ENCODE data around the gene GREB1.

Gene GREB1, protein sequence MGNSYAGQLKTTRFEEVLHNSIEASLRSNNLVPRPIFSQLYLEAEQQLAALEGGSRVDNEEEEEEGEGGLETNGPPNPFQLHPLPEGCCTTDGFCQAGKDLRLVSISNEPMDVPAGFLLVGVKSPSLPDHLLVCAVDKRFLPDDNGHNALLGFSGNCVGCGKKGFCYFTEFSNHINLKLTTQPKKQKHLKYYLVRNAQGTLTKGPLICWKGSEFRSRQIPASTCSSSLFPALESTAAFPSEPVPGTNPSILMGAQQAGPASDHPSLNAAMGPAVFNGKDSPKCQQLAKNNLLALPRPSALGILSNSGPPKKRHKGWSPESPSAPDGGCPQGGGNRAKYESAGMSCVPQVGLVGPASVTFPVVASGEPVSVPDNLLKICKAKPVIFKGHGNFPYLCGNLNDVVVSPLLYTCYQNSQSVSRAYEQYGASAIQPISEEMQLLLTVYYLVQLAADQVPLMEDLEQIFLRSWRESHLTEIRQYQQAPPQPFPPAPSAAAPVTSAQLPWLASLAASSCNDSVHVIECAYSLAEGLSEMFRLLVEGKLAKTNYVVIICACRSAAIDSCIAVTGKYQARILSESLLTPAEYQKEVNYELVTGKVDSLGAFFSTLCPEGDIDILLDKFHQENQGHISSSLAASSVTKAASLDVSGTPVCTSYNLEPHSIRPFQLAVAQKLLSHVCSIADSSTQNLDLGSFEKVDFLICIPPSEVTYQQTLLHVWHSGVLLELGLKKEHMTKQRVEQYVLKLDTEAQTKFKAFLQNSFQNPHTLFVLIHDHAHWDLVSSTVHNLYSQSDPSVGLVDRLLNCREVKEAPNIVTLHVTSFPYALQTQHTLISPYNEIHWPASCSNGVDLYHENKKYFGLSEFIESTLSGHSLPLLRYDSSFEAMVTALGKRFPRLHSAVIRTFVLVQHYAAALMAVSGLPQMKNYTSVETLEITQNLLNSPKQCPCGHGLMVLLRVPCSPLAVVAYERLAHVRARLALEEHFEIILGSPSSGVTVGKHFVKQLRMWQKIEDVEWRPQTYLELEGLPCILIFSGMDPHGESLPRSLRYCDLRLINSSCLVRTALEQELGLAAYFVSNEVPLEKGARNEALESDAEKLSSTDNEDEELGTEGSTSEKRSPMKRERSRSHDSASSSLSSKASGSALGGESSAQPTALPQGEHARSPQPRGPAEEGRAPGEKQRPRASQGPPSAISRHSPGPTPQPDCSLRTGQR (N-terminal part only)

DNA sequence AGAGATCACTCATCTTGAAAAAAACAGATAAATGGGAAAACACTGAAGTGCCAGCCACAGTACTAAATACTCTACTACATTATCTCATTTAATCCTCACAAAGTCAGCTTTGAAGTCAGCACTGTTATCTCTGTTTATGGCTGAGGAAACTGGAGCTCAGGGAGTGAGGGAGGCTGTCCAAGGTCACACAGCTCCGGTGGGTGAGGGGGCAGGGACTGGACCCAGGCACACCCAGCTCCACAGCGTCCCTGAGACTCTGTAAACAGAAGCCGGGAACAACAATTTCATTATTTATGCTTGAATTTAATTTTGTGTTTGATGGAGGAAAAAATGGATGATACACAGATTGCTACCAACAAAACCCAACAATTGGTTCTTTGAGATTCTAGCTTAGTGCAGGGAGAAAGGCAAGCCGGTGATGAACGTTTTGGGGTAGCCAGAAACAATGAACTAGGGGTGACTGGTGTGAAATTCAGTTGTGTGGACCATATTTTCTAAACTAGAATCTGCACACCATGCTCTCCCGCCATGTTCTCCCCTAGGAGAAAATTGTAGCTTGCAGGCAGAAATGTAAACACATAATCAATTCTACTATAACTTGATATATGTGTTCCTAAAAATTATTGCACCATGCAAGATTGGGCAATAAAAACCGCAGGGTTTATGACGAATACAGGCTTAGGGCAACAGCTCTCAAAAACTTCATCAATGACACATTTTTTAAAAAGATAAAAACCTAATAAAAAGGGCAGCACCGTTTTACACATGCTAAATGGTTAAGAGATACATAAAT lies at the start of gene GREB1:
Gene GREB1, plus strand, starts transcription at position 768 of the 793 bp plus-strand sequence. CDS start 22,570 bp downstream, outside the sequence.
- no peak for ATAC-seq

DNA sequence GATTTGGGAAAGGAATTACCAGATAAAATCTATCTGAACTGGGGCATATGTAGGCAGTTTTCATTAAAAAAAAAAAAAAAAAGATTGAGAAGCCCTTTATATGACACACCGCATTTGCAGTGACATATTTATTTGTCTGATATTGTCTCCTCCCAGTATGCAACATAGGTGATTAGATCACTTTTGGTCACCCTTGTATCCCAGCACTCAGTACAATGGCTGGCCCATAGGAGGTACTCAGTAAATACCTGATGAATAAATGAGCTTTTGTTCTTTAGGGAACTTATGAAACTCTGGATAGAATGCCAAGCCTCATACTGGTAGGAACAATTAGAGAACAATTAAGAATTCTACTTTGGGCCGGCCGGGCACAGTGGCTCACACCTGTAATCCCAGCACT lies 45.0 kb upstream of the GREB1 start:
- ATAC-seq = no peak

DNA sequence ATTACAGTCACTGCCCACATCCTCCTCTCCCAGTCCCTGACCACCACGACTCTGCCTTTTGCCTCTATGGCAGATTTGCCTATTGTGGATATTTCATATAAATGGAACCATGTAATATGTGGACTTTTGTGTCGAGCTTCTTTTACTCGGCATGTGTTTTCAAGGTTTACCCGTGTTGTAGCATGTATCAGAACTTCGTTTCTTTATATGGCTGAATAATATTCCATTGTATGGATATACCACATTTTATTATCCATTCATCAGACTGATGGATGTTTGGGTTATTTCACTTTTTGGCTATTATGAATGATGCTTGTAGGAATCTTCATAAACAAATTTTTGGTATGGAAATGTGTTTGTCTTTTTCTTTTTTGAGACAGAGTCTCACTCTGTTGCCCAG lies 43.7 kb upstream of the GREB1 start:
- no peak for ATAC-seq

DNA sequence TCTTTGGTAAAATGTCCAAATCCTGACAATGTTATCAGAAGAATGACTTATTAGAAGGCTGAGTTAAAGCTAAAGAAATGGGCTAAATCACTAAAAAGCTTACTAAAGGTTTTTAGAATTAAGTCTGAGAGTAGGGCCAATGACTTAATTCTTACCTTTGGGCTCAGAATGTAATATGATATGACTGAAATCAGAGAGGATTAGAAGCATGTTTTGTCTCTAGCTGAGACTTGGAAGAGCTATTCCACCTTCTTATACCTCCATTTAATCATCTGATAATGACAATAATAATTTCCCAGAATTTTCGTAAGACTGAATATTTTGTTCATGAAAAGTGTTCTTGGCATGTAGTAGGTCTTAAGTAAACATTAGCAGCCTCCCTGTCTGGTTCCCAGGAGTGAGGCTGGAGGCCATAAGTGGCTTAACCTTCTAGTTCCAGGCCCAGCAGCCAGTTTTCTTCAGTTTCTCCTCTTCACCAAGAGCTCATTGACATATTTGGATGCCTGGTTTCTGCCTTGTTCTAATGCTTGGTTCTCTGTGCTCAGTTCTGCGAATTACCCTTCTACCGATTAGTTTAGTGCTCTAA lies 42.4 kb upstream of the GREB1 start:
- no peak for ATAC-seq

DNA sequence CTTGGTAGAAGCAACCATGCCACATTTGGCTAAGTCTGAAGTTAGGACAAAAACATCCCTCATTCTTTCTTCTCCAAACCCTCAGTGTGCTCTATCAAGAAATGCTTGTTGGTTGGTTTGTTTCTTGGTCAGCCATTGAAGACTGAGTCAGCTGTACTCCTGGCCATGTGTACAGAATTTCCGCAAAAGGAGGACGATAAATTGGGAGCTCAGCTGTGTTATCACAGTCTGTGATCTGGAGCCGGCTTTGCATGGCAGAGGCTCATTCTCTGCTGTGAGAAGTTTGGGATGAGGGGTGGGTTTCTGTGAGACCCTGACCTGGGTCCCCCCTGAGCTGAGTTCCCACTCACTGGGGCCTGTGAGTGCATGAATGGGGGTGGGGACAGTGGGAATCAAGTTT lies 41.6 kb upstream of the GREB1 start:
- no peak for ATAC-seq

DNA sequence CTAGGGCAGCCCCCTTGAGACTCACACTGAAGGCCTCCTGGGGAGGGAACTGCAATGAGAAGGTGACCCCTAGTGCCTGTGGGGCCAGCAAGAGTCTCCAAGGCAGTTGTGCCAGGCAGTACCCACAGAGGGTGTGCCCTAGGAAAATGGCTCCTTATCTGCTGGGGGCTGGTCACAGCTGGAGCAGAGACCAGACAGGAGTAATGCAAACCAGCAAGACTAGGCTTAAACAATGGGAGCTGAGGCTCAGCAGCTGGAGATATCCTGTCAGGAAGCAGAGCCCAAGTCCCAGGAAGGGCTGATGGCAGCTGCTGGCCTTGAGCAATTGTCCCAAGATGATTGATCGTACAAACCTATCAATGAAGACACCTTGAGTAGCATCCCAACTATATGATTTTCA lies 41.1 kb upstream of the GREB1 start:
- ATAC-seq = no peak

DNA sequence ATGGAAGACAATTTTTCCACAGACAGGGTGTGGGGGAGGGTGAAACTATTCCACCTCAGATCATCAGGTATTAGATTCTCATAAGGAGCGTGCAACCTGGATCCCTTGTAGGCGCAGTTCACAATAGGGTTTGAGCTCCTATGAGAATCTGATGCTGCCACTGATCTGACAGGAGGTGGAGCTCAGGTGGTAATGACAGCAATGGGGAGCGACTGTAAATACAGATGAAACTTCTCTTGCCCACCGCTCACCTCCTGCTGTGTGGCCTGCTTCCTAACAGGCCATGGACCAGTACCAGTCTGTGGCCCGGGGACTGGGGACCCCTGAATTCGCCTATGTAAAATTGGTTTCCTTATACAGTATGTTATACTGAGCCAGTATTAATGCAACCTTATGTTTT lies 40.6 kb upstream of the GREB1 start:
- no peak for ATAC-seq

DNA sequence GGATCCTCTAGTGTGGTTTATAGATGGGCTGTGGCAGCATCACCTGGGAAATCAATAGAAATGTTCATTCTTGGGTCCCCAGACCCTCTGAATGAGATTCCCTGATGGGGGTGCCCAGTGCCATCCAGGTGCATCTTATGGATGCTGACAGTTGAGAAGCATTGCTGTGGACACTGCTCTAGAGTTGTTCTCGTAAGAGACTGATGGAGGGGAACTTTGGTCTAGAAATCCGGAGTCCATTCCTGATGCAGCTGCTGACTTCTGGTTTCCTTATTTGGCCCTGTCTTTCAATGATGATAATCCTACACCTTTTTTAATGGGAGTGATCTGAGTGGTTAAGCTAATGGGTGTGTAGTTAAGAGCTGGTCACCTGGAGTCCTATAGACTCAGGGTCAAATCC lies 39.5 kb upstream of the GREB1 start:
- ATAC-seq = no peak

DNA sequence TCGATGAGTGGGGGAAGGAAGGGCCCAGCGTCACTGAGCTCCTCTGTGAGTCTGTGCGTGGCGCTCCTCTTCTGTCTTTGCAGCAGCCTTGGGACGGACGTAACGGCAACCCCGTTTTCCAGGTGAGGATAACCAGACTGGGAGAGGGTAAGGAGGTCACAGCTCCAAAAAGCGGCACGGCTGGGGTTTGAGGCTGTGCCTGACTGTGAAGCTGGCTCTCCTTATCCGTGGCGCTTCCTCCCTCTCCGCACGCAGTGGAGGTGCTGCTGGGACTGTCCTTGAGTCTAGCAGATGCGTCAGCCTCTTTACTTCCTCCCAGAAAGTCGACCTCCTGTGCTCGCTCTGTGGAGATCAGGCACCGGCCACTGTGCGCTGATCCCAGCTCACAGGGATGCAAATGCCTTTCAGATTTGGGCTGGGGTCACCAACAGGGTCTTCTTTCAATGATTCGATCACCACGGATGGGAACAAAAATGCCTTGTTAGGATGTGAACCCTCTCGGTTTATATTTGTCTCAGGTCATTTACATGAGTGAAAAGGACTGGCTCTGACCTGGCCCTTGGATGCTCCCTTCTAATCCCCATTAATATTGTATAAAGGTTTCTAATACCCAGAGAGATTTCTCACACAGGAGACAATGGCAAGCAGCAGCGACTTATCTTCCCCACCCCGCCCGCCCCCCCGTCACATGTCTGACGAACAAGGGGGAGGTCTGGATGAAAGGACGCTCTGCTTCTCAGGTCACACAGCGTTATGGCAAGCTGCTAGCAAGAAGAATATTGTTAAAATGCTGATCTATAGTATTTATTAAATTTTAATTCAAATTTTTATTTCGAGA lies 37.8 kb upstream of the GREB1 start:
- ATAC-seq = no peak

DNA sequence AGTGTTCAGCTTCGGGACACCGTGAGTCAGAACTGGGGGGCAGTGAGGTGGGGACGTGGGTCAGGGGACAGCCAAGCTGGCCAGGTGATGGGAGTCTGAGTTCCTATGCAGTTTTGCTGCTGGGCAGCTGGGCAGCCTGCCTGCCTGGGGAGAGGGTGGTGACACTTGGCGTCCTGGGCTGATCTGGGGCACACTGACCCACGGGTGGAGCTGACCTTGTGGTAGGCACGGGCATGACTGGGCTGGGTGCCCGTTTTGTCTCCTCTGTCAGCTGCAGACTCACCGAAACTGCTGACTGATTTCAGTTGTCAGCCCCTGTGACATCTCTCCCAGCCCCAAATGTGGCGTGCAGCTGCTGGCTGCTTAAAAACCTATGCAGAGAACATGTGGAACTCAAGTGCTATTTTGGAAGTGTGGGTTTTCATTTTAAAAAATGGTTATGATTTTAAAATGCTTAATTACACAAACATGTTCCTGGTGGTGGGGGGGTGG lies 35.3 kb upstream of the GREB1 start:
- no peak for ATAC-seq

DNA sequence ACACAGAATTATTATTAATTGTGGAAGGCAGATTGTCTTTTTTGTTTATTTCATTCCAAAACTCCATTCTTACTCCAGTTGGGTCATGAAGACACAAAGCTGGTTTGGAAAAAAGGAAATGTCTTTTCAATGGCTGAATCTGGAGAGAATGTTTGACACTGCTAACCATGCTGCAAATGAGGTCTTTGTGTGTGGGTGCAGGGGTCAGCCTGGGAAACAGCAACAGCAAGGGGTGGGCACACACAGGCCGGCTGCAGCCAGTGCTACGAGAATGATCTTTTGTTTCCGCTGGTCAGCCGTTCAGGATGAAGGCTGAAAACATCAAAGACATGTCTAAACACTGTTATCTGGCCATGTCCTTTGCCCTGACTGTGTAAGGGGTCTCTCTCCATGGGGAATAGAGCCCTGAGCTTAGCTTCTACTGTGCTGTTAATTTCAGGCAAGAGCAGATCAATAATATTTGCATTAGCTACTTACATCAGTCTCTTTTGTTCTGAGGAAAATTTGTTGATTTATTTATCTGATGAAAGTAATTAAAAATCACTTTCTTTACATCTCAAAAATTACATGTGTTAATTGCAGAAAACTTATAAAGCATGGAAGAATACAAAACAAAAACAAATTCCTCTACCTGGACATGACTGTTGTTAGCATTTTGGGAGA lies 34.6 kb upstream of the GREB1 start:
- no peak for ATAC-seq

DNA sequence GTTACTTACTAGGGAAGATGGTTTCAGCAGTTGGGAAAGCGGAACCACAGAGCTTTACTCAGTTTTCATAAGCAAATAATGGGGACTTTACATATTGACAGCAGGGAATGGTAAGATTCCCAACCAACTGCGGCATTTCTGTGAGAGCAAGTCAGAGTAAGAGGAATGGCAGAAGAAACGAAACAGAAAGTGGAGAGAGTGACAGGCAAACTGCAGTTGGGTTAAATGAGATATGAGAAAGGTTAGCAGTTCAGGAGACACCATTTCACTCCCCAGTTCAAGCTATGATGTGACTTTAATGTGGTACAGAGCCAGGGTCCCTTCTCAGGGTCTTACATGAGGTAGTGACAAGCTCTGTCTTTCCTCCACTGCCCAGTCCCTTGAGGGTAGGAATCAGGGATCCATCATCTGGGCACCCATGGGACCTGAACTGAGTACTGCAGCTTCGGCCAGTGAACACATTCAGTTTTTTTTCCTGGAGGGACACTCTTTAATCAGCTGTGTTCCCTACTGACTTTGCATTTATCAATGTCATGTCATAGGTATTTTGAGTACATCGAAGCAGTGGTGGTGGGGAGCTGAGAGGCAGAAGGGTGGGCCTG lies 33.0 kb upstream of the GREB1 start:
- ATAC-seq = no peak

DNA sequence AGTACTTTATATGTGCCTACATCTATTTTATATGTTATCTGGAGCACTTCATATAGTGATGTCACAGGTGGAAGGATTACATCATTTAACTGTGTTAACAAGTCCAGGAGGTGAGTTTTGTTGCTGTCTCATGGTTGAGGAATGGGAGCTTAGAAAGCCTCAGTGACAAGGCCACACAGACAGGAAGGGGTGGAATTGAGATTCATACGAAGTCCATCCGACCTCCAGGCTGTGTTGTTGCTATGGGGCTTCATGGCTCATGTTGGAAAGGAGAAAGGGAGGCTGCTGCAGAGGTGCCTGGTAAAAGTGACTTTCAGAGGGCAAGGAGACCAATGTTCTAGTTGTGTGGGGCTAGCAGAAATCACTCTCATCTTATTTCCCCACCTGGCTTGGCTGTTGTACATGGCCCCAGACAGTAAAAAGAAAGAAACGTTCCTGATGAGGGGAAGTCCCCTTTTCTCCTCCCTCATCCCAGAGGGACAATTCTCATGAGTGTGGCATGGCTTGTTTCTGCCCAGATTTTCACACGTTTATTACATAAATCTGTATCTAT lies 31.0 kb upstream of the GREB1 start:
- ATAC-seq = no peak

DNA sequence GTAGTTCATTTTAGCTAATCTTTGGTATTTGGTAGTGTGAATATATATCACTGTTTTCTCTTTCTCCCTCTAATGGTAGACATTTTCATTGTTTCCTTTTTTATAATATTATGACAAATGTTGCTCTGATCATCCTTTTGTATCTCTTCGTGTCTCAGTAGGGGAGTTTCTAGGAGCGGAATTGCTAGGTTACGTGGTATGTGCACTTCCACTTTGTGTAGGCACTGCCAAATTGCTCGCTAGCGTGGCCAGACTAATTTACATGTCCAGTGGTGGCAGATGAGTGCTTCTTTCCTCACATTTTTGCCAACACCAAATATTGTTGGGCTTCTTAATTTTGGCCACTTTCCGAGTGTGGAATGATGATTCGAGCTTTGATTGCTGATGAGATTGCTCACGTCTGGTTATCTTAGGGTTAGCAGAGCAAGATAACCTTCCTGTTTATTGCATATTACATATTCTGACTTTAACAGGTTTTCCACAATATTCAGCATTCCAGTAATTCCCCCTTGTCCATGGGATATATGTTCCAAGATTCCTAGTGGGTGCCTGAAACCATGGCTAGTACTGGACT lies 30.4 kb upstream of the GREB1 start:
- ATAC-seq = no peak

DNA sequence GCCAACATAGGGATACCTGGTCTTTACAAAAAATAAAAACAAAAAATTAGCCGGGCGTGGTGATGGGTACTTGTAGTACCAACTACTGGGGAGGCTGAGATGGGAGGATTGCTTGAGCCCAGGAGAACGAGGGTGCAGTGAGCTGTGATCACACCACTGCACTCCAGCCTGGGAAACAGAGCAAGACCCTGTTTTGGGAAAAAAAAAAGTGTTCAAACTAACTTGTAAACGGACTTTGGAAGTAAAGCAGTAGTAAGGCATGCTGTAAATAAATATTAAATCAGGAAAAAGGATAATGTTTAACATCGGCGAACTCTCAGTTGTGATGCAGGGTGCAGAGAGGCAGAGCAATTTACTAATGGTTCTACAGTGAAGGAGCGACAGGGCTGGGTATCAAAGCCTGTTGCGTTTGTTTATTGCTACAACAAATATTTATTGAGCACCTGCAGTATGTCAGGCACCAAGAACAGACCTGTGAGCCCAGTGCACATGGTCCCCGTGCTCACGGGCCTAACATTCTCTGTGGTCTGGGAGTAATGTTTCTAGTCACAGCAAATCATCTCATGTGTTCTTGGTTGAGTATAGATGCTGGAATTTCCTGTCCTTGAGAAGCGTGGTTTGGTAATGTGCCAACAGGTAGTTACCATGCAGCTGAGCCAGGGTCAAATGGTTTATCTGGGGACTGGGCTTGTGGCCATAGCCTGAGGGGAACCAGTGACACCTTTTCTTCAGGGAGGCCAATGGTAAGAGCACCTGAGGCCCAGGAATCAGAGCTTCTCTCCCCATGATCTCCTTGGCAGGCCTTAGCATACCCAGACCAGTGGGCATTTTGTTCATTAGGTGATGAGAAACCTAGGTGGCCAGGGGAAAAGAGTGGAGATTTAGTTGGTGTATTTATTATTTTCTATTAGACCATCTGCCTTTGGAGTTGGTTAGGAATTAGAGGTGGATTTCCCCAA lies 27.9 kb upstream of the GREB1 start:
- ATAC-seq = no peak

DNA sequence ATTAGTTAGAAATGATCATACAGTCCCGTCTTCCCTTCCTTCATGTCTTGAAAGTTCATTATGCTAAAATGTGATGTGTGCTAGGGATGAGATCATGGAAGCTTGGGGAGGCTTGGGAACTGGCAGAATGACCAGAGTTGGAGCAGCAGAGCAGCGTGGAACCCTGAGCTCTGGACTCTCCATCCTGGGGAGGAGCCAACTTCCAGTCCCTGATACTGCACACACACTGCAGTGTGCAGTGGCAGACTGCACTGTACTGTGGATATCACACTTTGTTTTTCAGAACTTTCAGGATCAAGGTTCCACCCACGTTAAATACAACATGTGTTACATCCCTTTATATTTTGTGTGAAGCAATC lies 27.3 kb upstream of the GREB1 start:
- no peak for ATAC-seq

DNA sequence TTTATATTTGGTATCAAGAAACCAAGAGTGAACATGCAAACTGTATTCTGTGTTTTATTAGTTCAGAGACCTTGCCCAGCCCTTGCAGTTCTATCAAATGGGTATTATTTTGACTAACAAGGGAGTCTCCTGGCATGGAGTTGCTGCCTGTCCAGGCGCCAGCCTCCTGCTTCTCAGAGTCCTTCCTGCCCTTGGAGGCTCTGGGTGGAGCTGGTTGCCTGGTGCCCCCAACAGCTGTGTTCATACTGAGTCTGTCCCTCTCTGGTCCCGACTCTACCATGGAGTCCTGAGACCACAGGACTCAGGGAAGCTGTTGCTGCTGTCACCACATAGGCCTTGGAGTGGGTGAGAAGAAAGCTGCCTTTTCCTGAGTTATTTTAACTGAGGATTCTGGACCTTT lies 26.3 kb upstream of the GREB1 start:
- no peak for ATAC-seq

DNA sequence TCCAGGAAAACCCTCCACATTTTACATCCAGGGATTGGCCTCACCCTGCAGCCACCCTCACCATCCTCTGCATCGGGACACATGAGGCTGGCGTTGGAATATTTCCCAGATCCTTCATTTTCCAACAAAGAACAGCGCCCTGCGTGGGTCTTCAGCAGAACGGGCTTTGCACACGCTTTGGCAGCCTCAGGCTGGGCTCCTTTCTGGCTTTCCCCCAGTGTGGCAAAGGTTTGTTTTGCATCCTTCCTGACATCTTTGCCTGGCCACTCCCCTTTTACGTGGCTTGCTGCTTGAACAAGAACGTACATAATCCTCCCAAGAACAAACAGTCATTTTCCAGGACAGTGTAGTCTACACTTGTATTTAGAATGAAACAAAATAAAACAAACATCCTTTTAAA lies 25.6 kb upstream of the GREB1 start:
- no peak for ATAC-seq

Measured in activated CD4-positive, CD25-positive, alpha-beta regulatory T cell treated with anti-CD3 and anti-CD28 coated beads, Interleukin-2, amount 50 U/mL, for 24 hours (primary cell).